GM04503 (cell line): ENCODE results near the gene GFI1B.
"Not testable (repeated sequence)": the region's sequence is repeated elsewhere in the genome, so short reads cannot be mapped to it uniquely, and the experiment has no call there.

Experiments
- DNase-seq: peaks from one replicate; pipeline ENCODE4 v3.0.0-alpha.2; 2012; ENCODE audit warnings: low read depth

GFI1B gene

GRCh38 chr9:133009906-133010582, 31.6 kb downstream of the GFI1B start:
- no peak for DNase-seq

GRCh38 chr9:133014696-133015095, 36.2 kb downstream of the GFI1B start:
- no peak for DNase-seq

GRCh38 chr9:133023117-133023890, 44.8 kb downstream of the GFI1B start:
- no peak for DNase-seq

GRCh38 chr9:133026426-133026825, 47.9 kb downstream of the GFI1B start:
- DNase-seq, result no peak

GRCh38 chr9:133027134-133027533, 48.6 kb downstream of the GFI1B start:
- no peak for DNase-seq

GRCh38 chr9:133028221-133028620, 49.7 kb downstream of the GFI1B start:
- no peak for DNase-seq

- DNase-seq, result no peak
These were observed 51.5 kb downstream of the GFI1B start for GRCh38 chr9:133029994-133030316.

GRCh38 chr9:133030317-133031129, 52.0 kb downstream of the GFI1B start, which contains the start of gene GTF3C5:
Gene GTF3C5, plus strand, starts transcription at chr9:133030997. Its CDS starts 15 bp downstream, at chr9:133031012.
- DNase-seq, result peak; percentile 97

GRCh38 chr9:133031130-133031422, 52.6 kb downstream of the GFI1B start:
- no peak for DNase-seq

- DNase-seq, result no peak
These were observed 53.0 kb downstream of the GFI1B start for GRCh38 chr9:133031496-133031911.

GRCh38 chr9:133032171-133032570, 53.7 kb downstream of the GFI1B start:
- DNase-seq, result no peak

GRCh38 chr9:133035669-133036068, 57.2 kb downstream of the GFI1B start:
- DNase-seq, result no peak

- DNase-seq, result no peak
These were observed 59.5 kb downstream of the GFI1B start for GRCh38 chr9:133037775-133038515.

- DNase-seq, result not testable (repeated sequence)
These were observed 62.5 kb downstream of the GFI1B start for GRCh38 chr9:133040892-133041479.
